GM19328 (cell line): Measurements from ENCODE around the gene ACSS1.

Experiments used
- ATAC-seq: cut with Tn5 transposase; IDR thresholded peaks from one replicate; pipeline ENCODE4 v1.9.1; 2021; ENCODE audit warnings: mild to moderate bottlenecking, moderate library complexity; ENCODE audit not compliant: unreplicated experiment

The ACSS1 gene

DNA sequence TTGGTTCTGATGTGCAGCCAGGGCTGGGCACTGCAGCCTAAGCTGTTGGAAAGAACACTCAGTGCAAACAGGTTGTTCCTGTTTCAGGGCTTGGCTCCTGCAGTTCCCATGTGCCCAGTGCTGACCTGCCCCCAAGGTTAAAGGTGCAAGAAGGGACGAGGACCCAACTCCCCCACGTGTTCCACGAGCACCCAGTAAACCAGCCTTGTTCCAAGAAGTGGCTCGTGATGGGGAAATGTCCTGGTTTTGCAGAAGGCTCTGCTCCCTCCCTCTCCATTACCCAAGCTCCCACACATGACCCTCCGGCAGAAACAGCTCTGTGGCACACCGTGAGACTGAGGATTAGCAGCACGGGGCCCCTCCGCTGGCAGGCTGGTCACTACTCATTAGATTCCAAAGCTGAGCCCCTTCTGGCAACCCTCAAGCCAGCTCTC is 9.4 kb downstream of the ACSS1 start:
- no peak for ATAC-seq

DNA sequence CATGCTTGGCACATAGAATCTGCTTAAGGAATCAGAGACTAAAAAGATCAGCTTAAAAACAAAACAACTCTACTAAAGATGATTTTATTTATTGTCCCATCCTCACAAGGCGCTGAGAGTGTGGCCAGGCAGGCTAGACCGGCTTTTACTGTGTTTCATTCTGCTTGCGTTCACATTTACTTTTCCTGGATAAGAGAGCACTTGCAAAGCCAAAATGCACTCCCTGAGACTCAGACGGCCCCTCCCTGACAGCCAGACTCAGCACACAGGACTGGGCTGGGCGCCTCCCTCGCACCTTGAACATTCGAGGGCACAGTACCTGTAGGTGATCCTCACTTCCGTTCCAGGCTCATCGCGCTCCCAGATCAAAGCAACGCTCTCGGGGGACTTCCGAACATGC is 10.2 kb downstream of the ACSS1 start:
- ATAC-seq = no peak

DNA sequence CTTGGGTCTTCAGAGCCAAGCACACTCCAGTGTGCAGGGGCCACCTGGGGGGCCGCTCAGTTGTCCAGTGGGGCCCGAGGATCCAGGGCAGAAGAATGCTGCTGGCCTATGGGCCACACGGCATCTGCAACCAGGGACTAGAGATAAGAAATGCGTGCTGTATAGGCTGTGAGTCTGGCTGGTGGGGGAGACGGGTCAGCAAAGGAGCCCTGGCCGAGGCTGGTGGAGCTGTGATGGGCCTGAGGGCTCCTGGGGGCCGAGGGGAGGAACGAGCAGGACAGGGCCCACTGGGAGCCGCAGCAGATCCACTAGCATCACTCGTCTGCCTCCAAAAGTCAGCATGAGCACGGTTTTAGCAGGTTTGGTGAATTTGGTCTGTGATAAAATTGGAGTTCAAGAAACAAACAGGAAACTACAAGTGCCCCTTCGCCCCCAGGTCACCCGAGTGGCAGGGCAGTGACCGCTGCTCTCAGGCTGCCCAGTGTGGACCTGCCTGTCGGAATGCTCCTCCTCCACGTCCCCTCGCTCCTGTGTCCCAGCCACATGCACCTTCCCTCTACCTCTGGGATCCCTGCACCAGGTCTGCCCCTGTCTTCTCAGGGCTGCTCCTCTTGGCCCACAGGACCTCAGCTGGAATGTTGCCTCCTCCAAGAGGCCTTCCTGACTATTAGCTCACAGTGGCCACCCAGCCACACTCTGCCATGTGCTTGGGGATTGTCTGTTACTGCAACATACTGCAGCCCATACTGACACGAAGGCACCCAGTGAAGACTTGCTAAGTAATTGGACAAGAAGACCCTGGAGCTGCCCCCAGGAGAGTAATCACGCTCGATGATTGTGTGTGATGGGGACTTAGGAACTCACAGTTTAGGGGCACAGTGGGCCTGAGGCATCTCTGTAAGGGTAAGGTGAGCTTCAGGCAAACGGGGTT is 10.9 kb downstream of the ACSS1 start:
- no peak for ATAC-seq

DNA sequence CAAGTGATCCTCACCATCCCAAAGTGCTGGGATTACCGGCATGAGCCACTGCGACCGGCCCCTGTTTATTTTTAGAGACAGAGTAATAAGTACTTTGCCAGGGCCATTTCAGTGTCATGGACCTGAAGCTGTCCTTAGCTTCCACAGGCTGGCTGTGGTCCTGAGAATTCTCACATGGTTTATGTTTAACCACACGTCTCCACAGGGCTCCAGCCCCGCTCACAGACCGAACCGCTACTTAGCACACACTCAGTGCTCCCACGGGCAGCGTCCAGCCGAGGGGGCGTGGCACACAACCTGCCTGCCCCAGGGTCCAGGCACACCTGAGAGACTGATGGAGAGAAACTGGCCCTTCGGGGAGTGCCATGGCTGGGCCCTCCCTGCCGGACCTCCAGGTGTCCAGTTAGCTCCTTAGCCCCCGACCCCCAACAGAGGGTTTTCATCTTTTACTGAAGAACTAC is 11.7 kb downstream of the ACSS1 start:
- no peak for ATAC-seq

DNA sequence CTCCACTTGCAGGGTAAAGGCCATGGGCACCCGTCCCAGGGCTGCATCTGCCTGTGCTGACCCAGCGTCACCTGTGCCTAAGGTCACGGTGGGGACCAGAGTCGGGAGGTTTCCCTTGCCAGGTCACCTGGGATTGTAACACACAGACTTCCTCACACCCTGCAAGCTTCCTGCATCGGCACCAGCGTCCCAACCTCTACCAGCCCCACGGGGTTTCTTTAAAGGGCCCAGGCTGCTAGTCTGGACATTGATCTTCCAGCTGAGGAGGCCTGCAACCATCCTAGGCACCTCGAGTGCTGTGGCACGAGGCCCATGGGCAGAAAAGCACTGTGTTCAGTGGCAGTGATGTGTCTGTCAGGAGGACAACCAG is 12.6 kb downstream of the ACSS1 start:
- no peak for ATAC-seq

DNA sequence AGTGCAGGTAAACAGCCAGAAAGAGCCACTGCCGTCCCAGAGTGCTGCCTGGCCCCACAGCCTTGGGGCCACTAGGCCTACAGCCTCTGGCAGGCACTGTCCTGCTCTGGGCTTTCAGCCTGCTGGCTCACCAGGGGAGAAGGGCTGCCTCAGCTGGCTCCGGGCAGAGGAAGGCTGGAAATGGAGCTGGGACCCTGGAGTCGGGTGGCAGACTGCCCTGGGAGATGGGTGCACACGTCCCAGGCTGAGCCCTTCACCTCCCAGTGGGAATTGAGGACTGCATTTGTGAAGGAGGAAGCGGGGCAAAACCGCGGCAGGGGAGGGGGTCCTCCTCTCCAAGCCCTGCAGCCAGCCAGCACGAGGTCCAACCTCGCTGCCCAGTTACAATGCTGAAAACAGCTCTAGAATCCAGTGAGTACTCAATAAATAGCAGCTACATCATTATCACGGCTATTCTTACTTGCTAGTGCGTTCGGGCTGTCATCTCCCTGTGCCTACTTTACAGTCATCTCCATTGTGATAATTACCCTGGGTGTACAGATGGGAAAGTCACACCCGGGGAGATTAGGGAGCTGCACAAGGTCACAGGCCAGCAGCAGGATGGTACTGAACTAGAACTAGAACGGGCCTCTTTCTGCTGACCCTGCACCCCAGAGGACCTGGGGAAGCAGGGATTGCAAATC is 13.1 kb downstream of the ACSS1 start:
- no peak for ATAC-seq

DNA sequence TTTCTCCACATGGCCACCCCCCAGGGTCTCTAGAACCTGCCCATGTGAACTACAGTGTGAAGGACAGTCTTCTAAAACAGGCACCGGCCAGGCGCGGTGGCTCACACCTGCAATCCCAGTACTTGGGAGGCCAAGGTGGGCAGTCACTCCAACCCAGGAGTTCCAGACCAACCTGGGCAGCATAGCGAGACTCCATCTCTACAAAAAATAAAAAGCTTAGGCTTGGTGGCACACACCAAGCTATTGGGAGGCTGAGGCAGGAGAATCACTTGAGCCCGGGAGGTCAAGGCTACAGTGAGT is 13.7 kb downstream of the ACSS1 start:
- ATAC-seq = no peak

DNA sequence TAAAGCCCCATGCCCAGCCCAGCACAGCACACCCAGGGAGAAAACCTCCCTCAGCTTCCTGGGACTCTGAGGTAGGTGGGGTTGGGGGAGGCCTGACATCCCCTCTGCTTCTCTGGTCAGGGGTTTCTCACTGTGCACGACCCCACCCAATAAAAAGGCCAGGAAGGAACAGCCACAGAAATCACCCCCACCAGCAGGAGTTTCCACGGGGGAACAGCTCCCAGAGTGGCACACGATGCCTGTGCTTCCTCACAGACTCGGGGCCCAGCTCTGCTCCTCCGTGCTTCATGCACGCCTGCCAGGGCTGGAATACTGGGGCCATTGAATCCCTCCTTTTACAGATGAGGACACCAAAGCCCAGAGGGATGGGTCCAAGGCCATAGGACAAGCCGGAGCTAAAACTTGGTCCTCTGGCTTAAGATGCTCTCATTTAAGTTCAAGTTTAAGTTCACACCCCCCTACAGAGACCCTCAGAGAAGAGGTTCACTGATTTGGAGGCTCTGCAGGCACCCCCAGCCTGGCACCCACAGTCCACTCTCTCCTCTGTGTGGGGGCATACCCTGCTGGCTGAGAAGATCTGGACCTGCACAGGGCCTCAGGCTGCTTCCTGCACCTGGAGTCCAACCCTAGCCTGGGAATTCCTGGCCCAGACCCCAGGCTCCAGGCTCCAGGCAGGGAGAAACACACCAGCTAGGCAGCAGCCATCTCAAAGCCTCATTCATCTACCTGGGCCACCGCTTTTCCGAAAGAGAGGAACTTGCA is 14.3 kb downstream of the ACSS1 start:
- ATAC-seq = no peak

DNA sequence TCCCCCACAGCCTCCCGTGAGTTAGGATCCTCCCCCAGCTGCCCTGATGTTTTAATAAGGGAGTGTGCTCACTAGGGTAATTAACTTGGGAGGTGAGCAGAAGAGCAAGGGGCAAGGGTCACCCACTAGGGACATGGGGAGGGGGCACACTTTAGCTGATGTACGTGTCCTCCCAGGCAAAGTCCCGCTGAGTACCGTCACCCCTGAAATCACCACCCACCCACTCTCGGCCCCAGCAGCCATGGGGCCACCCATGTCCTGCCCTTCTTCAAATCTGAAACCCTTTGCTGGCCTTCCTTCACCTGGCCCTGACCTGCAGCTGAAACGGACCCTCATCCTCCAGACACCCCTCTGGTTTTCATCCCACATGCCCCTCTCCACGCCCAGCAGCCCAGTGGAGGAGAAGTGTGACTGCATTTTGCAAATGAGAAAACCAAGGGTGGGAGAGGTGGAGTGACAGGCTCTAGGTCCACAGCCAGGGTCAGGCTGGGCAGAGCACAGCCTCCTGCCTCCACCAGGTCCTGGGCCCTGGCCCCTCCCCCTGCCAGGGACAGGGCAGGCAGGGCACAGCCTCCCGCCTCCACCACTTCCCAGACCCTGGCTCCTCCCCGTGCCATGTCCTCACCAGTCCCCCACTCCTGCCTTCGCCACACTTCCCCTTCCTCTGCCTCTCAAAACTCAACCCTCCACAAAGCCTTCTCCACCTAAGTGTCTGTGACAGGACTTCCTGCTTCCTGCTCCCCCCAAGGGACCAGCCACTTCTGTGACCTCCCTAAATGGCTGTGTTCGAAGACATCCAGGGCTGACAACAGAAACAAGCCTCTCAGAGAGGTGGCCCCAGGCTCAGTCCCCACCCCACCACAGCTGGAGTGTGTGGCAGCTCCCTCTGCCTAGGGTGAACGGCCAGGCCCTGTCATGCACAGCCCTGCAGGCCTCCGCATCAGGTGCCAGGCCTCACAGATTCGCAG is 15.1 kb downstream of the ACSS1 start:
- ATAC-seq = peak; percentile 79

DNA sequence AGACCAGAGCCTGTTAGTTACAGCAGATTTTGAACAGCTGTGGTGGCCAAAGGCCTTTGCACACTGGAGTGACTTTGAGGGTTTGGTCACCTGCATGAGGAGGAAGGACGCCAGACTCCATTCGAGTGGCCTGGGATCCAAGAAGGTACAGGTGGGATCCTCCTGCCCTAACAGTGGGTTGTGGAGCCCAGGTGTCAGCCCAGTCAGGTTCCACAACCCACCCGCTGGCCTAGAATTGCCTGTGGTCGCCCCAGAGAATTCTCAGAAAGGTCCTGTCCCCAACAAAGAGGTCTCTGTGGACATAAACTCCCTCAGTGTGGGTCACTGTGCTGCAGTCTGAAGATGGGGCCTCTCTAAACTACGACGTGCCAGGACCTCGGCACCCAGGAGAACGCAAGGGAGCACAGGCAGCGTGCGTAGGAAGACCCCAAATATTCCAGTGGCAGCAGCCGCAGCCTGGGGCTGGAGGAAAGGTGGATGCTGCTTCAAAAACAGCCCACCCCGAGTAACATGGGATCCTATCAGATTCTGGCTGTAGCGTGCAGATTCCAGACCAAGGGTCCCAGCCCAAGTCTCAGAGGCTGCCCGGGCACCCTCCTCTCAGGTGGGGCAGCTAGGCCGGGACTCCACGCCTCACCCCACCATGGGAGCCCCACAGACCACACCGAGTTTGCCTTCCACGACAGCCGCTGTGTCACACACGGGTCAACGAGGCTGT is 16.0 kb downstream of the ACSS1 start:
- no peak for ATAC-seq

DNA sequence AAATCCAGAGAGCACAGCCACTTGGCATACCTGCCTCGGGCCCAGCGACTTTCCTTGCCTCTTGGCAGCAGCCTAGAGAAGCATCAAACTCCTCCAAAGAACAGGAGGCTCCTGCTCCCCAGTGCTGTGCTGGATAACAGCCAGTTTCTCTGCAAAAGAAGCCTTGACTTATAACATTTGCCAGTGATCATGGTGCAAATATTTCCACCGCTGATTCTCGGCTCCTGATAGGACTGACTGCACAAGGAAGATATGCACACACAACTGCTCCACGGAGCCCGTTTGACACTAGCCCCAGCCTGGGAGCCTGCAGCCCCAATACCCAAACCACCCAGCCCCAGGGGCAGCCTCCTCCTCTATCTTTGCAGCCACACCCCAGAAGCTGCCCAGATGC is 17.5 kb downstream of the ACSS1 start:
- no peak for ATAC-seq

DNA sequence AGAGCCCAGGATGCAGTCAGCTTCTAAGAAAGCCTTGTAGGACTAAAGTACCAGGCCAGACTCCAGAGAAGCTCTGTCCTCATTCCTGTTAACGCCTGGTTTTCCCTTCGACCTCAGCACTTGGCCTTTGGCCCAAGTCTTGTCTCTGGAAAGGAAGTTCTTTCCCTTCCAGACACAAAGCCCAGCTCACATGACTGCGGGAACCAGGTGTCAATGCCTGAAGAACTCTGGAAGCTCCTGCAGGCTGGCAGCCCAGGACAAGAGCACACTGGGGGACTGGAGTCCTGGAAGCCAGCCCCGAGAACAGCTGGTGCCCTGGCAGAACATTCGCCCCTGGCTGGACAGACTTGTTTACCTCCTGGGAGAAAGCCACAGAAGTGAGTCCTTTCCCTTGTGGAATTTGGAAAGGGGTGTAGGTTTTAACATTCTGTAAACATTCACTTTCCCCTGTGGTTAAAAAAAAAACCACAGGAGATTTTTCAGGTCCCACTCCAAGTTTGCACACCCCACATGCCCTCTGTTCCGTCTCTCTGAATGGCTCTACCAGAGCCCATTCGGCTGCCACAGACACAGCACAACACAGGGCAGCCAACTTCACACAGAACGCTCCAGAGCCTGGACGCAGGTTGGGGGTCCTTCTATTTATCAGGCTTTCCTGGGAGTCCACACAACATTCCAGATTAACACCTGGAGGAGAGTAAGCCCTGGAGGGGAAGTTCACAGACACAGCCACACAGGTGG is 18.1 kb downstream of the ACSS1 start:
- no peak for ATAC-seq

DNA sequence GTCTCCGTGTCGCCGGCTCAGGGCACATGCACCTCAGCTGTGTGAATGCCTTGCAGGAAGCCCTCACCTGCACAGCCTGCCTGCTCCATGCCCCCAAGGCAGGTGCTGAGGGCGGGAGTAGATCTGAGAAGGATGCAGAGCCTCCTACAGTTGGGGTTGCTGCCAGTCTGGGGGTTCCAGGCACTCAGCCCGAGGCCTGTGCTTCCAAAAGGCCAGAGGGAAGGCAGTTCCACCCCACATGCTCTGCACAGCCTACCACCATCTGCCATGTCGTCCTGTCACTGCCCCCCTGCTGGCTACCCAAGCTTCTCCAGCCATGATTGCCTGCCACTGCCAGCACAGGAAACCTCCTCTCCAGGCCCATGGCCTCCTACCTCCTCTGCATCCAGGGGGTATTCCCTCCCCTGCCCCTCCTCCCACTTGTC is 19.3 kb downstream of the ACSS1 start:
- ATAC-seq = no peak

DNA sequence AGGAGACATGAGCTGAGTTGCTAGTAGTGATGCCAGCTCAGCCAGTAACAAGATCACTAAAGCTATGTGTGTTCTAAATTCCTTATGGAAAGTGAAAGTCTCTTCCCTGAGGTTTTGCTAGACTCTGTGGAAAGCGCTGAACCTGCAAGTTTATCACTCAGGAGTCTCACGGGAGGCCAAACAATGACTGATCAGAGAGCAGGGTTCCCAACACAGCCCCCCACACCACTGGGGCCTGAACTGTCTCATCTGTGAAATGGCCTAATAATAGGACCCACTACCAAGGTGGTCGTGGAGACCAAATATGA is 19.9 kb downstream of the ACSS1 start:
- ATAC-seq = no peak

DNA sequence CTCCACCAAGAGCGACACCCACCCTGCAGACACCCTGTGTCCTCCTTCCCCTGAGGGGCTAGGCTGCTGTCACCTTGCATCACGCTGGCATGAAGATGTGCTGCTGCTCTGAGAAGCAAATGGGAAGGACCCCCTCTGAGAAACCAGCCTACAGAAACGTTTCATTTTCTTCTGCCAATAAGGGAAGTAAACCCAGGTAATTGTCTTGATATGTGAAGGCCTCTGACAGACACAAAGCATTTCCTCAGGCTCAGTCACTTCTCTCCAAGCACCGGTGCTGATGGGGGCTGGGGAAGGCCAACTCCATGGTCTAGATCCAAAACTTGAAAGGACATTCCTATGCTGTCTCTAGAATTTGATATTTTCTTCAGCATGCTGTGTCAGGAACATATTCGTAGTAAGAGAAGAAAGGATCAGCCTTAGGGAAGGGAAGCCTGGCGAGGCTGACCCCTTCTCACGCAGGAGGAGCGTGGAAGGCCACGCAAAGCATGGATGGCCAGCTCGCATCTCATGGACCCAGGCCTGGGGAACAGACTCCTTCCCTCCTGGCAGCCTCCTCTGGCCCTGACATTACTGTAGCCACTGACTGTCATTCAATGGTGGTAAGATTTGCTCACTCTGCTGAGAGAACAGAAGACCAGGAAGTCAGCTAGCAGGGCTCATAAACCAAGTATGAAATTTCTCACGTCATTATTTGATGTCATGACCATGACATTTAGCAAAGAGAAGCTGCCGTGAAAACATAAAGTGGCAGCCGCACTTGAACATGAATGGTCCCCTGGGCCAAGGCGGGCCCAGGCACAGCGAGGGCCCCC is 20.4 kb downstream of the ACSS1 start:
- no peak for ATAC-seq

DNA sequence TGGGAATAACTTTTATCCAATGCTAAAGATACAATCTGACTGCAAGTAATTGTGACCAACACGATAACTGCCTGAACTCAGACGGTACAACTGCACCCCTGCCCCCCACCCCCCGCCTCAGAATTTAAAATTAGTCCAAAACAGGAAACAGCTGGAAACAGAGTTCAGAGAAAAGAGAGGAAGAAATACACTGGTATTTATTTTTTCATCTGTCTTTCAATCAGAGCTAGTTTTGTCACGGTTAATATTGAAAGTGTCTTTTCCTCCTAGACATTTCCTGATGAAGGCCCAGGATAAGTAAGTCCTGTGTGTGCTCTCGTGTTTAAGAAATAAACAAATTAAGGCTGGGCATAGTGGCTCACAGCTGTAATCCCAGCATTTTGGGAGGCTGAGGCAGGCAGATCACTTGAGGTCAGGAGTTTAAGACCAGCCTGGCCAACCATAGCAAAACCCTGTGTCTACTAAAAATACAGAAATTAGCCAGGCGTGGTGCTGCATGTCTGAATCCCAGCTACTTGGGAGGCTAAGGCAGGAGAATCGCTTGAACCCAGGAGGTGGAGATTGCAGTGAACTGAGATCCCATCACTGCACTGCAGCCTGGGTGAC is 21.5 kb downstream of the ACSS1 start:
- no peak for ATAC-seq

DNA sequence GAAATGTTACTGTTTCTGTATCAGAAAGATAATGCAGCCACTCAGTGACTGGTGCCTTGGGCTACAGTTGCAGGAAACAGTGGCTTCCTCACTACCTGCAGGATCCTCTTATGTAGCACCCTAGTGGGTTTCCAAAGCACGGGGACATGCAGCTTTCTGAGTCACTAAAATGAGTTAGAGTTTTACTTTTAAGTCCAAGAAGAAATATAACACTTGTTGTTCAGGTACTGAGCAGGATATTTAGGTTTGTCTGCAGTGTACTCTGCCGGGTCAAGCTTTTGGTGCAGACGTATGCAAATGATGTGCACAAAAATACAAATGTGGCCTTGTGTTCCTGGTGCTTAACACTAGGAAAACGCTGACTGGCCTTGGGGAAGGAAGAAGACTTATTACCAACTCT is 22.0 kb downstream of the ACSS1 start:
- ATAC-seq = no peak

DNA sequence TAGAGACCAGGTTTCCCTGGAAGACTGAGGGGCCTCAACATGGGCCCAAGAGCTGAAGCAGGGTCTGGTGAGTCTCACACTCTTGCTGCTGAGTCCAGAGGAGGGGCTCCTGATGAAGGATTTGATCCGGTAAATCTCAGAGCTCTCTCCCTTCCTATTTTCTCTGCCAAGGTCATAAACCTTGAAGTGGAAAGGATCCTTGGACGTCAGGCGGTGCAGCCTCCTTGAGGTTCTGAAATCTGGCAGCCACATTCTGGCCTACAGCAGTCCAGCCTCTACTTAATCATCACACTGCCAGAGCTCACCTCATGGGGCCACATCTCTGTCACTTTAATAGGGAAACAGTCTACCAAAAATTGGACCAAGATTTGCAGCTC is 24.0 kb downstream of the ACSS1 start:
- ATAC-seq = no peak
